Right lobe of liver (tissue), 4 donors: ENCODE data around the gene RTF2.

ENCODE experiments used
- CTCF ChIP-seq, 4 donors: fragments of 200-600 bp in 3 of 4; fragments of 450-650 bp in 1 of 4; IDR thresholded peaks; one replicate each; pipeline versions ENCODE4 v1.5.1 to v1.8.0; 2016 to 2022; ENCODE audit warnings: antibody characterized with exemption in 4 of 4, mild to moderate bottlenecking in 2 of 4
- POLR2A ChIP-seq: fragments of 450-650 bp; IDR thresholded peaks from one replicate; pipeline ENCODE4 v1.6.1; 2017; ENCODE audit warnings: antibody characterized with exemption, mild to moderate bottlenecking
- donor health status: DM: no; HTN: no; CAD: no.
- donor health status: DM: no; HTN: no; CAD: no.
- donor health status: DM: no; HTN: yes; CAD: no.

DNA sequence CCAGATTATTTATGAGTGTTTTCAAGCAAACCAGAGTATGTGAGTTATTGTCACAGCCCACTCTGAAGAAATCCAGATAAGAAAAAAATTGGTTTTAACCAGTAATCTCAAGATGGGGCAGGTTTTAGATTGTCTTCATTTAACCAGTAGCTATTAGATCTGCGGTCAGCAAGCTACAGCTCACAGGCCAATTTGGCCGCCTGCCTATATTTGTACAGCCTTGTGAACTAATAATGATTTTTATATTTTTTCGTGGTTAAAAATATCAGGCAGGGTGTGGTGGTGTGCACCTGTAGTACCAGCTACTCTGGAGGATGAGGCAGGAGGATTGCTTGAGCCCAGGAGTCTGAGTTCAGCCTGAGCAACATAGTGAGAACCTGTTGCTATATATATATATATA is 69.6 kb downstream of the RTF2 start:
- TF ChIP-seq CTCF (IDR thresholded peaks at IDR 0.05) (no peak), POLR2A (no peak)
